GM23338 (cell line): ENCODE measurements around the gene ZCCHC14. TPM values are rescaled to one million over a fixed set of nuclear protein-coding genes. Genes with fewer than 3 reads are reported as not detected.

Source experiments
- ATAC-seq: fragments of 200-7000 bp; cut with Tn5 transposase; 3 replicates; pipeline ENCODE4 v1.9.1; 2020
- DNase-seq: peaks from one replicate; pipeline ENCODE4 v3.0.0-alpha.2; 2015; ENCODE audit warnings: low spot score
- H2AFZ ChIP-seq: fragments of 200-600 bp; sonication (generic); 2 replicates; pipeline ENCODE4 v1.8.0; 2016; ENCODE audit warnings: antibody characterized with exemption, mild to moderate bottlenecking, moderate library complexity
- H3F3A ChIP-seq: fragments of 200-600 bp; sonication (generic); replicated peaks from 2 replicates; pipeline ENCODE4 v1.8.0; 2017; ENCODE audit warnings: antibody characterized with exemption, mixed run types, low read depth
- H3K27ac ChIP-seq: fragments of 200-600 bp; sonication (generic); 2 replicates; pipeline ENCODE4 v1.6.1; 2016; ENCODE audit warnings: low read depth
- H3K27me3 ChIP-seq: fragments of 200-600 bp; sonication (generic); 2 replicates; pipeline ENCODE4 v1.8.0; 2016; ENCODE audit warnings: mild to moderate bottlenecking, mixed run types, moderate library complexity; ENCODE audit not compliant: insufficient read depth
- H3K36me3 ChIP-seq: fragments of 200-600 bp; sonication (generic); 2 replicates; pipeline ENCODE4 v1.8.0; 2016; ENCODE audit warnings: mild to moderate bottlenecking; ENCODE audit not compliant: insufficient read depth
- H3K4me1 ChIP-seq: fragments of 200-600 bp; sonication (generic); 2 replicates; pipeline ENCODE4 v1.8.0; 2016; ENCODE audit warnings: mild to moderate bottlenecking, moderate library complexity; ENCODE audit not compliant: insufficient read depth
- H3K4me2 ChIP-seq: fragments of 200-600 bp; sonication (generic); 2 replicates; pipeline ENCODE4 v1.7.1; 2017; ENCODE audit warnings: mixed run types
- H3K4me3 ChIP-seq: fragments of 200-600 bp; sonication (generic); 2 replicates; pipeline ENCODE4 v1.6.1; 2016; ENCODE audit warnings: mixed run types
- H3K79me2 ChIP-seq: fragments of 200-600 bp; sonication (generic); replicated peaks from 2 replicates; pipeline ENCODE4 v1.8.0; 2017; ENCODE audit warnings: mild to moderate bottlenecking; ENCODE audit not compliant: insufficient read depth
- H3K9me2 ChIP-seq: fragments of 200-600 bp; sonication (generic); 2 replicates; pipeline ENCODE4 v1.8.0; 2017; ENCODE audit not compliant: insufficient read depth
- H4K20me1 ChIP-seq: fragments of 200-600 bp; sonication (generic); replicated peaks from 2 replicates; pipeline ENCODE4 v1.8.0; 2017; ENCODE audit warnings: mild to moderate bottlenecking; ENCODE audit not compliant: insufficient read depth
- H3K27ac Mint-ChIP-seq: 2 replicates; pipeline ENCODE4 v1.8.0; 2020; ENCODE audit warnings: inconsistent platforms, mild to moderate bottlenecking, moderate library complexity, mixed read lengths
- H3K27me3 Mint-ChIP-seq: 3 replicates; pipeline ENCODE4 v1.8.0; 2022; ENCODE audit warnings: low read depth, mild to moderate bottlenecking, moderate library complexity, mixed read lengths, inconsistent platforms; ENCODE audit not compliant: insufficient read depth, poor library complexity
- H3K36me3 Mint-ChIP-seq: 3 replicates; pipeline ENCODE4 v1.8.0; 2021; ENCODE audit warnings: low read depth, mild to moderate bottlenecking, inconsistent platforms, moderate library complexity, mixed read lengths
- H3K4me1 Mint-ChIP-seq: 3 replicates; pipeline ENCODE4 v1.8.0; 2020; ENCODE audit warnings: mild to moderate bottlenecking, inconsistent platforms, mixed read lengths
- H3K4me3 Mint-ChIP-seq: 3 replicates; pipeline ENCODE4 v1.8.0; 2021; ENCODE audit warnings: moderate library complexity, mild to moderate bottlenecking, inconsistent platforms, mixed read lengths
- H3K9me3 Mint-ChIP-seq: 3 replicates; pipeline ENCODE4 v1.8.0; 2020; ENCODE audit warnings: moderate library complexity, mild to moderate bottlenecking, inconsistent platforms, mixed read lengths
- CTCF ChIP-seq, 2 experiments: fragments of 200-600 bp in 1 of 2; sonication (generic) in 1 of 2; conservative IDR thresholded peaks; 2 replicates each; pipeline versions ENCODE4 v1.5.1 to v1.6.1; 2016 to 2017; ENCODE audit warnings: antibody characterized with exemption in 2 of 2, low read depth in 2 of 2, mild to moderate bottlenecking in 2 of 2, moderate library complexity in 1 of 2
- ETS1 ChIP-seq: IDR thresholded peaks from 2 replicates; pipeline ENCODE4 v1.6.1; 2016; ENCODE audit warnings: antibody characterized with exemption
- EZH2 ChIP-seq: fragments of 200-600 bp; sonication (generic); IDR thresholded peaks from one replicate; pipeline ENCODE4 v1.8.0; 2017; ENCODE audit warnings: antibody characterized with exemption, mild to moderate bottlenecking, low read depth; ENCODE audit not compliant: unreplicated experiment
- JUNB ChIP-seq: IDR thresholded peaks from one replicate; pipeline ENCODE4 v1.6.1; 2016; ENCODE audit warnings: antibody characterized with exemption; ENCODE audit not compliant: unreplicated experiment
- NANOG ChIP-seq: IDR thresholded peaks from 2 replicates; pipeline ENCODE4 v1.6.1; 2016; ENCODE audit warnings: antibody characterized with exemption, borderline replicate concordance
- REST ChIP-seq: IDR thresholded peaks from one replicate; pipeline ENCODE4 v1.6.1; 2018; ENCODE audit warnings: antibody characterized with exemption; ENCODE audit not compliant: unreplicated experiment
- STAT1 ChIP-seq: IDR thresholded peaks from one replicate; pipeline ENCODE4 v1.6.1; 2016; ENCODE audit warnings: antibody characterized with exemption; ENCODE audit not compliant: unreplicated experiment
- ZNF114 ChIP-seq: fragments of 250-450 bp; sonication (Bioruptor Pico); IDR thresholded peaks from 2 replicates; pipeline ENCODE4 v1.5.0; 2020; ENCODE audit warnings: mild to moderate bottlenecking, moderate library complexity
- ZNF331 ChIP-seq: fragments of 250-450 bp; sonication (Bioruptor Pico); IDR thresholded peaks from 2 replicates; pipeline ENCODE4 v1.5.0; 2020; ENCODE audit warnings: low read depth, mild to moderate bottlenecking, moderate library complexity
- polyA plus RNA-seq: library from polyadenylated mRNA; unstranded; fragments of >200 nt; fragmentation: Nextera tagmentation; extraction: Ambion mirVana; gene quantifications from 2 replicates; pipeline ENCODE4 v1.2.1, GENCODE V29; 2016
- total RNA-seq: library from RNA; depleted of rRNA; stranded (reverse); fragments of >200 nt; shearing (Covaris generic); gene quantifications from 2 replicates; pipeline ENCODE4 v1.2.3, GENCODE V29; 2014

Gene ZCCHC14
- total and polyA plus RNA-seq, 2 experiments from 2014 or later = 6.8 to 22.4 TPM

- TF ChIP-seq ETS1 = no peak
- TF ChIP-seq STAT1 = no peak
- TF ChIP-seq CTCF (conservative IDR thresholded peaks at IDR 0.05; ENCODE audit: low read depth in 2 of 2) = no peak
- no peak for TF ChIP-seq ZNF331 (CRISPR knock-in tag)
- no peak for TF ChIP-seq EZH2
- TF ChIP-seq JUNB = no peak
- TF ChIP-seq REST = no peak
- TF ChIP-seq NANOG = no peak
- TF ChIP-seq ZNF114 (CRISPR knock-in tag) = no peak
These were observed 126.5 kb downstream of the ZCCHC14 start (continued) for GRCh38 chr16:87366288-87366687.

- H3K4me3 Mint-ChIP-seq = no peak overlapping the region
- H3K36me3 Mint-ChIP-seq = 0 out of 3 replicates have a peak, but pooled peaks cover 1% of the 10 kb centered on the region
- H3K4me1 ChIP-seq = no peaks in the 10 kb centered on the region
- H3K4me2 ChIP-seq = no peak overlapping the region
- ATAC-seq = no peak
- H3K4me3 ChIP-seq = no peak overlapping the region
- peaks cover 61% of the 10 kb centered on the region for H3K79me2 ChIP-seq
- H3F3A ChIP-seq = no peaks in the 10 kb centered on the region
- H3K27ac Mint-ChIP-seq = no peak overlapping the region
- peaks cover 2% of the 10 kb centered on the region for H3K27me3 Mint-ChIP-seq
- peaks cover 19% of the 10 kb centered on the region; the same call in 1 of the 2 replicates for H4K20me1 ChIP-seq
- H3K9me2 ChIP-seq = no peaks in the 10 kb centered on the region
- H3K4me1 Mint-ChIP-seq = peaks cover 20% of the 10 kb centered on the region
- H3K36me3 ChIP-seq = no peaks in the 10 kb centered on the region
- no peak overlapping the region for H2AFZ ChIP-seq
- H3K27ac ChIP-seq = no peak overlapping the region
- H3K9me3 Mint-ChIP-seq = no peaks in the 10 kb centered on the region
- H3K27me3 ChIP-seq = no peaks in the 10 kb centered on the region
- DNase-seq = no peak
- no peak for TF ChIP-seq REST
These were observed 127.7 kb downstream of the ZCCHC14 start for GRCh38 chr16:87365021-87365713.
